HG03575 (cell line): Measurements from ENCODE around the gene TSPAN16.
"Not testable (repeated sequence)": the region's sequence is repeated elsewhere in the genome, so short reads cannot be mapped to it uniquely, and the experiment has no call there.

Source experiments
- ATAC-seq: cut with Tn5 transposase; IDR thresholded peaks from one replicate; pipeline ENCODE4 v1.9.1; 2021; ENCODE audit not compliant: unreplicated experiment, insufficient number of reproducible peaks, low FRiP score; ENCODE audit errors: extremely low read depth

Gene TSPAN16

GRCh38 chr19:11299946-11300810 lies 4.2 kb downstream of the TSPAN16 start:
- ATAC-seq = no peak

GRCh38 chr19:11300811-11301120 lies 4.8 kb downstream of the TSPAN16 start:
- ATAC-seq = no peak

DNA sequence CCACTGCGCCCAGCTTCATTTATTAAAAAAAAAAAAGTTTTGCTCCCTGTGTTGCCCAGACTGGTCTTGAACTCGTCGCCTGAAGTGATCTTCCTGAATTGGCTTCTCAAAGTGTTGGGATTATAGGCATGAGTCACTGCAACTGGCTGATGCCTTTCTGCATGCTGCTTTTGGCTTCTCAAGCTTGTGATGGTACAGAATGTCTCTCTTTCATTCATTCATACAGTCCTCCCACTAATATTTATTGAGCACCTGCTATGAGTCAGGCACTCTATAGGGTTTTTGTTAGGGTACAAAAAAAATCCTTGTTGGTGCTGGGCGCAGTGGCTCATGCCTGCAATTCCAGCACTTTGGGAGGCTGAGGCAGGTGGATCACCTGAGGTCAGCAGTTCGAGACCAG lies 9.0 kb downstream of the TSPAN16 start:
- no peak for ATAC-seq

GRCh38 chr19:11306337-11306736 lies 10.4 kb downstream of the TSPAN16 start:
- no peak for ATAC-seq

GRCh38 chr19:11320278-11320995 lies 24.5 kb downstream of the TSPAN16 start:
- ATAC-seq = not testable (repeated sequence)

DNA sequence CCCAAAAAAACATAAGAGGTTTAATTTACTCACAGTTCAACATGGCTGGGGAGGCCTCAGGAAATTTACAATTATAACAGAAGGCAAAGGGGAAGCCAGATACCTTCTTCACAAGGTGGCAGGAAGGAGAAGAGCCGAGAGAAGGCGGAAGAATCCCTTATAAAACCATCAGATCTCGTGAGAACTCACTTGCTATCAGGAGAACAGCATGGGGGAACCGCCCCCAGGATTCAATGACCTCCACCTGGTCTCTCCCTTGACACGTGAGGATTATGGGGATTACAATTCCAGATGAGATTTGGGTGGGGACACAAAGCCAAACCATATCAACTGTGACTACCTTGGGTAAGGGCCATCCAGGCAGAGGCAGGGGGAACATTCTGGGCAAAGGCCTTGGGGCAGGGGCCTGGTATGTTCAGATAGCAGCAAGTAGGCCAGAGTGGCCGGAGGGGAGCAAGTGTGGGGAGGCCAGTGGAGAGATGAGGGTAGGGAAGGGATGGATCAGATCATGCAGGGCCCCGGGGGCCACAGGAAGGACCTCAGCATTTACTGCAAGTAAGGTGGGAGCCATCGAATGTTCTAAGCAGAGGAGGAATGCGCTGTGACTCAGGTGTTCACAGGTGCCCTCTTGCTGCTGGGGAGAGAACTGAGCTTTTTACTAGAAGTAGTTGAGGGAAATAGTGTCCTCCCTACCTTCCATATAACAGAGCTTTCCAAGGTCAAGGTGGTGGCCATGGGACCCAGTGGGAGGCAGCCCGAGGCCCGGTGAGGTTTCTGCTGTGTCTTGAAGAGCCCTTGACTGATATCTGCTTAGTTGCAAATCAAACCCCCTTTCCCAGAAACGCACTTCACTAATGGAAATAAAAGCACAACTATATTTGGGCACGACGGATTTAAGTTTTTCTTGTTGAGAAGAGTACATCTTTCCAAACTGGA lies 25.5 kb downstream of the TSPAN16 start:
- ATAC-seq = no peak

DNA sequence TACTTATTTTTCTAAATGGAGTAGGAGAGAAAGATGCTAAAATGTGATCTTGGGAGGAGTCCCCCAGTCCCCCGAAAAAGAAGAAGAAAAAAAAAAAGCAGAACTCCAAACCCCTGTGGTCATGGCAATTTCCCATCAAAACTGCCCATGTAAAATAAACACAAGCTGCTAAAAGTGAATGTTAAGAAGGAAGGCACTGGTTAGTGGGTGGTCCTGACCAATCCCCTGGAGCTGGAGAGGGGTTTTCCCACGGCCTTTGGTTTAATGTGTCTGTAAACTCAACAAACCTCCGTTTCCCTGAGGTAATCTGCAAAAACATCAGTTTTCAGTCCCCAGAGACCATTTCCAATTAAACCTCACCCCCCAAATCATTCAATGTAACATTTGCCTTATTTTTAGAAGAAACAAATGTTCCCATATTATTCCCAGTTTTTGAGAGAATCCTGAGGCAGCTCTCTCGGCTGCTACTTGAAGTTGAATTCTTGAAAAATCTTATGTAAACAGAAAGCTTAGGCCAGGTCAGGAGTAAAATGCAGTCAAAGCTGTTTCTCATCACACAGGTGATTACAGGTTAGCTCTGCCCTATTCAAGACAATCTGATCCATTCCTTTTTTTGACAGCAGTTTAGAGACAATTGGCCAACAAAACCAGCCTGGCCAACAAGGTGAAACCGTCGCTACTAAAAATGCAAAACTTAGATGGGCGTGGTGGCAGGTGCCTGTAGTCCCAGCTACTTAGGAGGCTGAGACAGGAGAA lies 26.5 kb downstream of the TSPAN16 start:
- ATAC-seq = no peak

GRCh38 chr19:11323601-11324078 lies 27.7 kb downstream of the TSPAN16 start:
- no peak for ATAC-seq

DNA sequence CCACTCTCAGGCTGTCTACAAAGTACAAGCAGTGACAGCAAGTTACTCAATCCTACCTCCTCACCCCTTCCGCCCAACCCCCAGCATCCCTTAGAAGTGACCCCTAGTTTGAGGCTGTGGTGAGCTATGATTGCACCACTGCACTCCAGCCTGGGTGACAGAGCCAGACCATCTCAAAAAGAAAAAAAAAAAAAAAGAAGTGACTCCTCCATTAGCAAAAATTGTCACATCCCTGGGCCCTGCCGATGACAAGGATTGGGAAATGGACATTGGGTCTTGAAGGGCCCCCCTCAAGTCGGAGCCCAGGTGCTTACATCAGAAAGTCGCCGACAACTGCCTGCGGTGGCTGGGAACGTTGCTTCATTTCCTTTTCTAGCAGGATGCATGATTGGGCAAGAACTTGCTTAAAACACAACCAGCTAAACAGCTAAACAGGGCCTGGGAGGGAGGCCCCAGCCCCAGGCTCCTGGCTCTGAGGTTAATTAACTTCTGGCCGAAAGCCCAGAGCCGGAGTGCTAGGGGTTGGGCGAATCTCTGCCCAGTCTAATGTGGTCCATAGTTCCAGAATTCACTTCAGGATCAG lies 28.2 kb downstream of the TSPAN16 start:
- no peak for ATAC-seq

GRCh38 chr19:11324748-11325389 lies 28.9 kb downstream of the TSPAN16 start:
- no peak for ATAC-seq

DNA sequence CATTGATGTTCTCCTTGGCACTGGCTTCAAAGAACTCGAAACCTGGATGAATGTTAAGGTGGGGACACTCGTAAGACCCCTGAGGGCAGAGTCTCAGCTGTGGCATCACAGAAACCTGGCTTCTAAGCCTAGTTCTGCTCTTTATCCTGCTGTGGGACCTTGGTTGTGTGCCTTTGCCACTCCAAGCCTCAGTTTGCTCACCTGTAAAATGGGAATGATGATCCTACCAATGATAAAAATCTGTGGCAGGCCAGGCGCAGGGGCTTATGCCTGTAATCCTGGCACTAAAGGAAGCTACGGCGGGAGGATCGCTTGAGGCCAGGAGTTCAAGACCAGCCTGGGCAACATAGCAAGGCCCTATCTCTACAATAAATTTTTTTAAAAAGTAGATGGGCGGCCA lies 29.6 kb downstream of the TSPAN16 start:
- no peak for ATAC-seq

DNA sequence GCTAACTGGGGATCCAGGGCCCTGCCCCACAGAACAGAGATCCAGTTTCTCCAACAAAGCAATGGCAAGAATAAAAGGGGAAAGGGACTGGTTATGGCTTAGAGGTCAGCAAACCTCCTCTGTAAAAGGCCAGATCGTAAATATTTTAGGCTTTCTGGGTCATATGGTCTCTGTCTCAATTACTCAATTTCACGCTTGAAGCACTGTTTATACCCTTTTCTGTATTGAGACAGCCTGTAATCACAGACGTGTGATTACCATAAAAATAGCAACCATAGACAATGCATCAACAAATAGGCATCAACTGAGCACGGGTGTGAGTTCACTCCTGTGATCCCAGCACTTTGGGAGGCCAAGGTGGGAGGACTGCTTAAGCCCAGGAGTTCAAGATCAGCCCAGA lies 34.2 kb downstream of the TSPAN16 start:
- no peak for ATAC-seq

GRCh38 chr19:11331502-11331901 lies 35.5 kb downstream of the TSPAN16 start:
- no peak for ATAC-seq

DNA sequence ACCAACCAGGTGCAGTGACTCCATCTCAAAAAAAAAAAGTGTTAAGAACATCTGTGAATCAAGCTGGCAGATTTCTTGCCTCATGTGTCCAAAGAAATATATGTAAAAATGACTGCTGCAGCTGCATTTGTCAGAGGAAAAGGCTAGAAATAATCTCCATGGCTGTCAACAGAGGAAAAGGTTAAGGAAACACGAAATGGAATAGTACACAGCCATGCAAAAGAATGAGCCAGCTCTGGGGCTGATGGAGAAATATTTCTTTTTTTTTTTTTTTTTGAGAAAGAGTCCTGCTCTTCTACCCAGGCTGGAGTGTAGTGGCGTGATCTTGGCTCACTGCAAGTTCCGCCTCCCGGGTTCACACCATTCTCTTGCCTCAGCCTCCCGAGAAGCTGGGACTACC lies 36.9 kb downstream of the TSPAN16 start:
- no peak for ATAC-seq

DNA sequence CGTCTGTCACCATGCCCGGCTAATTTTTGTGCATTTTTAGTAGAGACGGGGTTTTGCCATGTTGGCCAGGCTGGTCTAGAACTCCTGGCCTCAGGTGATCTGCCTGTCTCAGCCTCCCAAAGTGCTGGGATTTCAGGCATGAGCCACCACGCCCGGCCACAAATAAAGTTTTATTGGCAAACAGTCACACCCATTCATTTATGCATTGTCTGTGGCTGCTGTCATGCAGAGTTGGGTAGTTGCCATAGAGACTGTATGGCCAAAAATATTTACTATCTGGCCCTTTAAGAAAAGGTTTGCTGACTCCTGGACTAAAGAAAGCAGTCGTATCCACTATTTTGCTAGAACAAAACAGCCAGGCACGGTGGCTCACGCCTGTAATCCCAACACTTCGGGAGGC lies 37.9 kb downstream of the TSPAN16 start:
- ATAC-seq = not testable (repeated sequence)

GRCh38 chr19:11335449-11336146 lies 39.6 kb downstream of the TSPAN16 start:
- ATAC-seq = no peak

DNA sequence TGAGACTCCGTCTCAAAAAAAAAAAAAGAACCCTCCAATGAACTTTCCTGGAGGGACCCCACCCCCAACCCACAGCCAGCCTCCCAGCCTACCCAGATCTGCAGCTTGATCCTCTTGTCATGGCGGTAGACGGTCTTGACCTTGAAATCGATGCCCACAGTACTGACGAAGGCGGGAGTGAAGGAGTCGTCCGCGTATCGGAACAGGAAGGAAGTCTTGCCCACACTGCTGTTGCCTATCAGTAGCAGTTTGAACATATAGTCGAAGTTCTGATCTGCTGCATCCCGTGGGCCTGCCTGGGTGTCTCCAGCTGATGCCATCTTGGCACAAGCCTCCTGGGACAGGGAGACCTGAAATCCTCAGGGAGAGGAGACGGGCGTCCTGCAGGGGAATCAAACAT lies 41.1 kb downstream of the TSPAN16 start:
- no peak for ATAC-seq
